SK-N-SH treated with all-trans-retinoic acid at 6 μM for 48 hours (cell line): ENCODE results near the gene PPP1R12B.

ENCODE experiments used
- BACH2 ChIP-seq: fragments of 250-450 bp; sonication (Bioruptor Pico); IDR thresholded peaks from 2 replicates; pipeline ENCODE4 v1.9.0; 2021; ENCODE audit warnings: mild to moderate bottlenecking, borderline replicate concordance
- ESRRG ChIP-seq: fragments of 250-450 bp; sonication (Bioruptor Pico); IDR thresholded peaks from 2 replicates; pipeline ENCODE4 v1.6.1; 2021; ENCODE audit warnings: mild to moderate bottlenecking
- GLIS3 ChIP-seq: fragments of 250-450 bp; sonication (Bioruptor Pico); IDR thresholded peaks from 2 replicates; pipeline ENCODE4 v1.5.0; 2020; ENCODE audit warnings: mild to moderate bottlenecking, moderate library complexity
- OSR1 ChIP-seq: fragments of 250-450 bp; sonication (Bioruptor Pico); IDR thresholded peaks from 2 replicates; pipeline ENCODE4 v1.8.0; 2022; ENCODE audit warnings: moderate library complexity, mild to moderate bottlenecking, inconsistent platforms
- TF ChIP-seq, protein P1 (sequence below): fragments of 250-450 bp; sonication (Bioruptor Pico); IDR thresholded peaks from 2 replicates; pipeline ENCODE4 v1.5.1; 2021; ENCODE audit warnings: mild to moderate bottlenecking, moderate library complexity
- TF ChIP-seq, protein P2 (sequence below): fragments of 250-450 bp; sonication (Bioruptor Pico); IDR thresholded peaks from 2 replicates; pipeline ENCODE4 v1.8.0; 2020; ENCODE audit warnings: mild to moderate bottlenecking, moderate library complexity, borderline replicate concordance
- TF ChIP-seq, protein P3 (sequence below): fragments of 250-450 bp; sonication (Bioruptor Pico); IDR thresholded peaks from 2 replicates; pipeline ENCODE4 v1.5.1; 2020; ENCODE audit warnings: low read depth, mild to moderate bottlenecking, moderate library complexity
- TF ChIP-seq, protein P4 (sequence below): fragments of 250-450 bp; sonication (Bioruptor Pico); IDR thresholded peaks from 2 replicates; pipeline ENCODE4 v1.8.0; 2021; ENCODE audit warnings: low read depth, mild to moderate bottlenecking, moderate library complexity, borderline replicate concordance

DNA sequence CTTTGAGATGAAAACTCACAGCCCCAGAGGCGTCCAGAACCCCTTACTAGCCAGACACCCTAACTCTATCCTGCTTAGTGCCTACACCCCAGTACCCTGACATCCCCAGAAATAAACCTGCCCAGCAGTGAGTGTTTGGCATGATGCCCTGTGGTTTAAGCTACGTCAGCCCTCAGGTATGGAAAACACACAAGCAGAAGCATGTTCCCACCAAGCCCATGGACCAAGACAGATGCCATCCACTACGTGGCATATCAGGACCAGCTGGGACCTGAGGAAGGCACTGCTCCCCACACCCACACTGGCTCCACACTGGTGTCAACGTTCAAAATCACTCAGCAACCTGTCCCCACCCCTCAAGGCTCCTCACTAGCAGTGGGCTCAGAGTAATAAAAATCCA lies 245.3 kb downstream of the PPP1R12B start:
- TF ChIP-seq, protein P1, sequence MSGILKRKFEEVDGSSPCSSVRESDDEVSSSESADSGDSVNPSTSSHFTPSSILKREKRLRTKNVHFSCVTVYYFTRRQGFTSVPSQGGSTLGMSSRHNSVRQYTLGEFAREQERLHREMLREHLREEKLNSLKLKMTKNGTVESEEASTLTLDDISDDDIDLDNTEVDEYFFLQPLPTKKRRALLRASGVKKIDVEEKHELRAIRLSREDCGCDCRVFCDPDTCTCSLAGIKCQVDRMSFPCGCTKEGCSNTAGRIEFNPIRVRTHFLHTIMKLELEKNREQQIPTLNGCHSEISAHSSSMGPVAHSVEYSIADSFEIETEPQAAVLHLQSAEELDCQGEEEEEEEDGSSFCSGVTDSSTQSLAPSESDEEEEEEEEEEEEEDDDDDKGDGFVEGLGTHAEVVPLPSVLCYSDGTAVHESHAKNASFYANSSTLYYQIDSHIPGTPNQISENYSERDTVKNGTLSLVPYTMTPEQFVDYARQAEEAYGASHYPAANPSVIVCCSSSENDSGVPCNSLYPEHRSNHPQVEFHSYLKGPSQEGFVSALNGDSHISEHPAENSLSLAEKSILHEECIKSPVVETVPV, result no peak
- no peak for TF ChIP-seq OSR1 (CRISPR knock-in tag)
- TF ChIP-seq, protein P2, sequence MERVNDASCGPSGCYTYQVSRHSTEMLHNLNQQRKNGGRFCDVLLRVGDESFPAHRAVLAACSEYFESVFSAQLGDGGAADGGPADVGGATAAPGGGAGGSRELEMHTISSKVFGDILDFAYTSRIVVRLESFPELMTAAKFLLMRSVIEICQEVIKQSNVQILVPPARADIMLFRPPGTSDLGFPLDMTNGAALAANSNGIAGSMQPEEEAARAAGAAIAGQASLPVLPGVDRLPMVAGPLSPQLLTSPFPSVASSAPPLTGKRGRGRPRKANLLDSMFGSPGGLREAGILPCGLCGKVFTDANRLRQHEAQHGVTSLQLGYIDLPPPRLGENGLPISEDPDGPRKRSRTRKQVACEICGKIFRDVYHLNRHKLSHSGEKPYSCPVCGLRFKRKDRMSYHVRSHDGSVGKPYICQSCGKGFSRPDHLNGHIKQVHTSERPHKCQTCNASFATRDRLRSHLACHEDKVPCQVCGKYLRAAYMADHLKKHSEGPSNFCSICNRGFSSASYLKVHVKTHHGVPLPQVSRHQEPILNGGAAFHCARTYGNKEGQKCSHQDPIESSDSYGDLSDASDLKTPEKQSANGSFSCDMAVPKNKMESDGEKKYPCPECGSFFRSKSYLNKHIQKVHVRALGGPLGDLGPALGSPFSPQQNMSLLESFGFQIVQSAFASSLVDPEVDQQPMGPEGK (CRISPR knock-in tag), result no peak
- TF ChIP-seq ESRRG, result no peak
- TF ChIP-seq BACH2 (CRISPR knock-in tag), result no peak
- TF ChIP-seq, protein P3, sequence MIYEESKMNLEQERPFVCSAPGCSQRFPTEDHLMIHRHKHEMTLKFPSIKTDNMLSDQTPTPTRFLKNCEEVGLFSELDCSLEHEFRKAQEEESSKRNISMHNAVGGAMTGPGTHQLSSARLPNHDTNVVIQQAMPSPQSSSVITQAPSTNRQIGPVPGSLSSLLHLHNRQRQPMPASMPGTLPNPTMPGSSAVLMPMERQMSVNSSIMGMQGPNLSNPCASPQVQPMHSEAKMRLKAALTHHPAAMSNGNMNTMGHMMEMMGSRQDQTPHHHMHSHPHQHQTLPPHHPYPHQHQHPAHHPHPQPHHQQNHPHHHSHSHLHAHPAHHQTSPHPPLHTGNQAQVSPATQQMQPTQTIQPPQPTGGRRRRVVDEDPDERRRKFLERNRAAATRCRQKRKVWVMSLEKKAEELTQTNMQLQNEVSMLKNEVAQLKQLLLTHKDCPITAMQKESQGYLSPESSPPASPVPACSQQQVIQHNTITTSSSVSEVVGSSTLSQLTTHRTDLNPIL (CRISPR knock-in tag), result no peak
- TF ChIP-seq, protein P4, sequence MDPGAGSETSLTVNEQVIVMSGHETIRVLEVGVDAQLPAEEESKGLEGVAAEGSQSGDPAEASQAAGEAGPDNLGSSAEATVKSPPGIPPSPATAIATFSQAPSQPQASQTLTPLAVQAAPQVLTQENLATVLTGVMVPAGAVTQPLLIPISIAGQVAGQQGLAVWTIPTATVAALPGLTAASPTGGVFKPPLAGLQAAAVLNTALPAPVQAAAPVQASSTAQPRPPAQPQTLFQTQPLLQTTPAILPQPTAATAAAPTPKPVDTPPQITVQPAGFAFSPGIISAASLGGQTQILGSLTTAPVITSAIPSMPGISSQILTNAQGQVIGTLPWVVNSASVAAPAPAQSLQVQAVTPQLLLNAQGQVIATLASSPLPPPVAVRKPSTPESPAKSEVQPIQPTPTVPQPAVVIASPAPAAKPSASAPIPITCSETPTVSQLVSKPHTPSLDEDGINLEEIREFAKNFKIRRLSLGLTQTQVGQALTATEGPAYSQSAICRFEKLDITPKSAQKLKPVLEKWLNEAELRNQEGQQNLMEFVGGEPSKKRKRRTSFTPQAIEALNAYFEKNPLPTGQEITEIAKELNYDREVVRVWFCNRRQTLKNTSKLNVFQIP, result no peak
- TF ChIP-seq GLIS3, result no peak
